ENCODE measurements around the gene CNFN. TPM values are rescaled to one million over a fixed set of nuclear protein-coding genes. Genes with fewer than 3 reads are reported as not detected.

The CNFN gene
- total RNA-seq, 8 experiments from 2014 or later, result 0.76 to 4.6 (median 1.1) TPM; not detected in 2

Other genes starting within 250 kb of the CNFN start
- 10 to 100 TPM; 17.9 to 35.9 (median 24.7) TPM for gene DEDD2, start 172.6 kb downstream of the CNFN start, total RNA-seq
- 10 to 100 TPM in 2 of 8 experiments, 1 to 10 TPM in 6; 5.1 to 14.1 (median 8.0) TPM for gene ZNF526, start 170.0 kb downstream of the CNFN start, total RNA-seq
- gene GSK3A, start 147.7 kb downstream of the CNFN start, total RNA-seq, result 10 to 100 TPM; 17.7 to 30.0 (median 26.5) TPM
- 10 to 100 TPM in 7 of 8 experiments, 1 to 10 TPM in 1; 8.4 to 55.4 (median 17.4) TPM for gene ERF, start 135.2 kb downstream of the CNFN start, total RNA-seq
- gene CIC, start 121.0 kb downstream of the CNFN start, total RNA-seq, result 10 to 100 TPM; 15.8 to 59.1 (median 27.9) TPM
- gene PRR19, start 88.2 kb downstream of the CNFN start, total RNA-seq, result 1 to 10 TPM in 6 of 8 experiments, under 1 TPM in 2; 0.92 to 2.6 (median 1.1) TPM
- 100 to 1,000 TPM in 4 of 8 experiments, 10 to 100 TPM in 4; 19.2 to 230 (median 114) TPM for gene PAFAH1B3, start 87.7 kb downstream of the CNFN start, total RNA-seq
- gene TMEM145, start 77.0 kb downstream of the CNFN start, total RNA-seq, result 10 to 100 TPM in 2 of 8 experiments, 1 to 10 TPM in 4, under 1 TPM in 1, not detected in 1; 0.42 to 18.5 (median 5.9) TPM
- gene MEGF8, start 64.7 kb downstream of the CNFN start, total RNA-seq, result 10 to 100 TPM in 7 of 8 experiments, 1 to 10 TPM in 1; 9.8 to 72.2 (median 28.7) TPM
- gene LIPE, start 37.1 kb upstream of the CNFN start, total RNA-seq, result 10 to 100 TPM in 3 of 8 experiments, 1 to 10 TPM in 5; 4.2 to 13.5 (median 7.2) TPM
- gene CXCL17, start 52.6 kb upstream of the CNFN start, total RNA-seq, result under 1 TPM in 5 of 8 experiments, not detected in 3; 0.11 to 0.57 (median 0.36) TPM
- gene CEACAM1, start 138.2 kb upstream of the CNFN start, total RNA-seq, result 10 to 100 TPM in 1 of 8 experiments, 1 to 10 TPM in 4, under 1 TPM in 3; 0.14 to 15.7 (median 1.3) TPM
- gene CEACAM8, start 204.6 kb upstream of the CNFN start, total RNA-seq, result 1 to 10 TPM in 1 of 8 experiments, under 1 TPM in 4, not detected in 3; 0.05 to 1.0 (median 0.33) TPM